NCI-H2107 (cell line): ENCODE results near the gene SPR.

ENCODE experiments used
- DNase-seq: peaks from one replicate; lab custom pipeline; 2025; lab: John Stamatoyannopoulos, UW

SPR gene

GRCh38 chr2:72887032-72887739 is at the start of gene SPR:
Gene SPR (plus strand): TSS chr2:72887408. CDS start chr2:72887433, 25 bp downstream.
- peak; percentile 64 for DNase-seq

GRCh38 chr2:72840066-72840465 is 47.1 kb upstream of the SPR start:
- no peak for DNase-seq

GRCh38 chr2:72841462-72842125 is 45.6 kb upstream of the SPR start:
- DNase-seq: peak; percentile 17

GRCh38 chr2:72843301-72843700 is 43.9 kb upstream of the SPR start:
- no peak for DNase-seq

- DNase-seq: no peak
Measured at GRCh38 chr2:72846171-72847095, 40.8 kb upstream of the SPR start.

- DNase-seq: no peak
Measured at GRCh38 chr2:72847534-72848315, 39.5 kb upstream of the SPR start.

GRCh38 chr2:72848436-72849137 is 38.6 kb upstream of the SPR start:
- no peak for DNase-seq

- DNase-seq: no peak
Measured at GRCh38 chr2:72849138-72849462, 38.1 kb upstream of the SPR start.

GRCh38 chr2:72851333-72851732 is 35.9 kb upstream of the SPR start:
- DNase-seq: no peak

- peak; percentile 10 for DNase-seq
Measured at GRCh38 chr2:72859831-72860262, 27.4 kb upstream of the SPR start.

GRCh38 chr2:72862239-72862988 is 24.8 kb upstream of the SPR start:
- DNase-seq: peak; percentile 71

- no peak for DNase-seq
Measured at GRCh38 chr2:72863046-72863445, 24.2 kb upstream of the SPR start.

GRCh38 chr2:72864500-72864899 is 22.7 kb upstream of the SPR start:
- DNase-seq: no peak

GRCh38 chr2:72871060-72871459 is 16.1 kb upstream of the SPR start:
- DNase-seq: no peak

GRCh38 chr2:72871880-72872279 is 15.3 kb upstream of the SPR start:
- DNase-seq: no peak

- DNase-seq: no peak
Measured at GRCh38 chr2:72883356-72883962, 3.7 kb upstream of the SPR start.

- DNase-seq: peak; percentile 25
Measured at GRCh38 chr2:72886505-72887031, 640 bp upstream of the SPR start.

- peak; percentile 74 for DNase-seq
Measured at GRCh38 chr2:72887740-72888437, 681 bp downstream of the SPR start.
